Vagina (tissue), 2 donors: ENCODE measurements around the gene MTERF4. TPM values are rescaled to one million over a fixed set of nuclear protein-coding genes. Genes with fewer than 3 reads are reported as not detected.
A peak's percentile ranks its signal among the peaks of the same experiment; 100 is the strongest.

Source experiments
- DNase-seq, 2 donors: peaks; one replicate each; pipeline ENCODE4 v3.0.0-alpha.2; 2017; ENCODE audit errors: extremely low spot score in 2 of 2
- H3K27ac ChIP-seq: fragments of 200-600 bp; sonication (generic); one replicate; pipeline ENCODE4 v1.5.1; 2019
- H3K27me3 ChIP-seq: fragments of 200-600 bp; sonication (generic); one replicate; pipeline ENCODE4 v1.5.1; 2019
- H3K36me3 ChIP-seq, 2 donors: fragments of 200-600 bp; sonication (generic); one replicate each; pipeline ENCODE4 v1.5.1; 2017 to 2019
- H3K4me1 ChIP-seq: fragments of 200-600 bp; sonication (generic); one replicate; pipeline ENCODE4 v1.5.1; 2019
- H3K4me3 ChIP-seq, 2 donors: fragments of 200-600 bp; sonication (generic); 1 replicate in 1 of 2; 2 replicates in 1 of 2; pipeline ENCODE4 v1.5.1; 2016 to 2019
- H3K9me3 ChIP-seq: fragments of 200-600 bp; sonication (generic); one replicate; pipeline ENCODE4 v1.5.1; 2019
- CTCF ChIP-seq, 3 experiments: fragments of 450-650 bp in 2 of 3; fragments of 200-600 bp in 1 of 3; sonication (generic) in 1 of 3; IDR thresholded peaks; one replicate each; pipeline ENCODE4 v1.5.1; 2017 to 2019; ENCODE audit warnings: antibody characterized with exemption in 3 of 3, mild to moderate bottlenecking in 2 of 3, moderate library complexity in 2 of 3
- POLR2A ChIP-seq, 2 donors: fragments of 450-650 bp; IDR thresholded peaks; one replicate each; pipeline ENCODE4 v1.6.1; 2017; ENCODE audit warnings: antibody characterized with exemption in 2 of 2, mild to moderate bottlenecking in 2 of 2, moderate library complexity in 2 of 2
- POLR2AphosphoS5 ChIP-seq, 2 donors: sonication (generic); formaldehyde crosslinking; IDR thresholded peaks; one replicate each; pipeline ENCODE4 v1.9.0; 2017; ENCODE audit warnings: antibody characterized with exemption in 2 of 2, mild to moderate bottlenecking in 2 of 2, low read depth in 1 of 2; ENCODE audit not compliant: insufficient read depth in 1 of 2
- intact Hi-C: fragments of 100-400 bp; cut with DNase I; formaldehyde crosslinking; loops from one replicate; pipeline ENCODE4 v1.15.1; 2023
- total RNA-seq: library from RNA; depleted of rRNA; stranded (reverse); fragments of >200 nt; gene quantifications from one replicate; pipeline ENCODE4 v1.2.3, GENCODE V29; 2016

Gene MTERF4
- total RNA-seq, 1 donor from 2014 or later: 30.2 TPM

DNA sequence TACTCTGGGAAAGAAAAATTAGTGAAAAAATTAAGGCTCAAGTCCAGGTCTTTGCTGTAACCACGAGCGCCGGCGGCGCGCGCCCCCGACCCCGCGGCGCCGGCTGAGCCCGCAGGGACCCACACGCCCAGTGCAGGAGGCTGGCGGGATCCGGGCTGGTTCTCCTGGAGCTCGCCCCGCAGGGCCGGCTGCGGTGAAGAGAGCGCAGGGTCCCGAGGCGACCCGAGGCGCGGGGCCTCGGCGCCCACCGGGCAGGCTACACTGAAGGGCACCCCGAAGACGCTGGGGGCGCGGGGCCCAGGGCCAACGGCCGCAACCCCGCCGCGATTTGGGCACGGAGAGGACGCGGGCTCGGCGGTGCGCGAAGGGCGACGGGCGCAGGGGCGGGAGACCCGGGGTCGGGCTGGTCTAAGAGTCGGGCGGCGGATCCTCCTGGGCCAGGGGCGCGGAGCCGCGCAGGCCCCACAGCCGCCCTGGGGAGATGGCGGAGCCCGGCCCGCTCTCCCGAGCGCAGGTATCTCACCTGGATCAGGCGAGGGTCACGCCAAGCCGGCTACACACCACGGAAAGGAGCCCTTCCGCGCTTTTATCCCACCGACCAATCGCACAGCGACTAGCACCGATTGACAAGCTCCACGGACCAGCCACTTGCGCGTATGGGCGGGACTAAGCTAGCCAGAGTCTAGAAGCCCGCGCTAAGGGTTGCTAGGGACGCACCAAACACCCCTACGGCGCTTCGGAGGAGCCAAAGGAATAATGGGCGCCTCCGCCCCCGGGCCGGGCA is 47.0 kb upstream of the MTERF4 start, which contains the start of gene PASK:
TSS of gene PASK (minus strand) at position 582 of the 784 bp plus-strand sequence. CDS start 6,440 bp downstream, outside the sequence.
- DNase-seq: peak in 1 of 2 donors; percentile 93
- Histone ChIP-seq H3K27ac (peak within 1 kb of the TSS; percentile 73), H3K4me1 (peaks cover 27% of the 10 kb centered on the region), H3K36me3 (no peaks in the 10 kb centered on the region), H3K4me3 (peak within 1 kb of the TSS; percentile 94 to 100), H3K27me3 (no peaks in the 10 kb centered on the region), H3K9me3 (no peaks in the 10 kb centered on the region)
- TF ChIP-seq POLR2AphosphoS5 (IDR thresholded peaks at IDR 0.05; ENCODE audit: insufficient read depth in 1 of 2, low read depth in 1 of 2): peak in 1 of 2 donors; percentile 18
- TF ChIP-seq CTCF (IDR thresholded peaks at IDR 0.05): no peak
- intact Hi-C loops: no loop called here

- H3K4me3 ChIP-seq: peak overlapping the region; percentile 94 to 100
- H3K36me3 ChIP-seq: no peaks in the 10 kb centered on the region
- H3K27me3 ChIP-seq: no peaks in the 10 kb centered on the region
- H3K27ac ChIP-seq: no peak overlapping the region
- no peak for TF ChIP-seq POLR2A (IDR thresholded peaks at IDR 0.05)
- no peak for TF ChIP-seq CTCF (IDR thresholded peaks at IDR 0.05)
- TF ChIP-seq POLR2AphosphoS5 (IDR thresholded peaks at IDR 0.05; ENCODE audit: insufficient read depth in 1 of 2, low read depth in 1 of 2): no peak
- H3K9me3 ChIP-seq: no peaks in the 10 kb centered on the region
- peaks cover 27% of the 10 kb centered on the region for H3K4me1 ChIP-seq
- intact Hi-C loops: no loop called here
- DNase-seq: no peak
Observed at GRCh38 chr2:241148239-241148638, 46.2 kb upstream of the MTERF4 start.

GRCh38 chr2:241147336-241147735 is 45.2 kb upstream of the MTERF4 start:
- TF ChIP-seq CTCF (IDR thresholded peaks at IDR 0.05): no peak
- no peak for TF ChIP-seq POLR2A (IDR thresholded peaks at IDR 0.05)
- no peak for TF ChIP-seq POLR2AphosphoS5 (IDR thresholded peaks at IDR 0.05; ENCODE audit: insufficient read depth in 1 of 2, low read depth in 1 of 2)
- DNase-seq: no peak
- Histone ChIP-seq H3K4me3 (no peak overlapping the region), H3K27ac (no peak overlapping the region), H3K4me1 (peaks cover 26% of the 10 kb centered on the region), H3K36me3 (no peaks in the 10 kb centered on the region), H3K9me3 (no peaks in the 10 kb centered on the region), H3K27me3 (no peaks in the 10 kb centered on the region)
- intact Hi-C loops: no loop called here

DNA sequence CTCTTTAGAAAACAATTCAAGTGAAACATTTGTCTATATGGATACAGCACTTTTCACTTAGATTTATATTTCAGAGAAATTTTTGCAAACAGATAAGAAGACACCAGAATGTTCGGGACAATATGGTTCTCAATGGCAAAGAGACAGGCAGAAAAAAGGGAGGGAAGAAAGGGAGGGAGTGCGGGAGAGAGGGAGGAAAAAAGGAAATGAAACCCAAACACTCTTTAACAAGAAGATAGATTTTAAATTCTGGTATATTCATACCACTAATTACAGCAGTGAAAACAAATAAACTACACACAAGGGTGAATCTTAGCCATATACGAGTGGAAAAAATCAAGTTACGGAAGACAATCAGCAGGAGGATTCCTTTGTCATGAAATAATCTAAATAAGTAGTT is 44.2 kb upstream of the MTERF4 start:
- no peak for DNase-seq
- no peaks in the 10 kb centered on the region for H3K36me3 ChIP-seq
- no peak overlapping the region for H3K4me3 ChIP-seq
- no peak for TF ChIP-seq POLR2A (IDR thresholded peaks at IDR 0.05)
- no peak for TF ChIP-seq POLR2AphosphoS5 (IDR thresholded peaks at IDR 0.05; ENCODE audit: insufficient read depth in 1 of 2, low read depth in 1 of 2)
- no peak for TF ChIP-seq CTCF (IDR thresholded peaks at IDR 0.05)
- H3K9me3 ChIP-seq: no peaks in the 10 kb centered on the region
- intact Hi-C loops: no loop called here
- H3K27me3 ChIP-seq: no peaks in the 10 kb centered on the region
- H3K4me1 ChIP-seq: peaks cover 15% of the 10 kb centered on the region
- H3K27ac ChIP-seq: no peak overlapping the region

DNA sequence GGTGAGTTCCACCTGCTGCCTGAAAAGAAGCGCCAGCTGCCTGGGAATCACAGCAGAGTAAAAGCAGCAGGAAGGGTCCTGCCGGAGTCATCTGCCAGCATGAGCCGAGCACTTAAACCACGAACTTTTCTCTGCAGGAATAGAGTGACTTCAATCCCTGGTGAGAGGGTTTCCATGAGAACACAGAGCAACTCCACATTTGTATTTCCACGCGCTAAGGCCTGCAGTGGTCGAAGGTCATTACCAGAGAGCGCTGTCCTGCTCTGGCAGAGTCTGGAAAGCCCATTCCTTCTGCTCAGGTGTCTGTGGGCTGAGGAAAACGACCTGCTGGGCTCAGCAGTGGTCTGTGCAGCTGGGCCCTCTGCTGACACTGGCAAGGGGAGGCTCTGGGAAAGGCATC is 40.5 kb upstream of the MTERF4 start:
- intact Hi-C loops: no loop called here
- H3K27me3 ChIP-seq: no peaks in the 10 kb centered on the region
- no peak overlapping the region for H3K27ac ChIP-seq
- TF ChIP-seq POLR2AphosphoS5 (IDR thresholded peaks at IDR 0.05; ENCODE audit: insufficient read depth in 1 of 2, low read depth in 1 of 2): no peak
- TF ChIP-seq POLR2A (IDR thresholded peaks at IDR 0.05): no peak
- TF ChIP-seq CTCF (IDR thresholded peaks at IDR 0.05): no peak
- H3K36me3 ChIP-seq: no peaks in the 10 kb centered on the region
- H3K9me3 ChIP-seq: no peaks in the 10 kb centered on the region
- no peak overlapping the region for H3K4me3 ChIP-seq
- DNase-seq: no peak
- no peaks in the 10 kb centered on the region for H3K4me1 ChIP-seq
